Right lobe of liver (tissue), 4 donors: ENCODE results near the gene MAGI1.

ENCODE experiments used
- POLR2A ChIP-seq: fragments of 450-650 bp; IDR thresholded peaks from one replicate; pipeline ENCODE4 v1.6.1; 2017; ENCODE audit warnings: antibody characterized with exemption, mild to moderate bottlenecking
- TF ChIP-seq, protein P1 (sequence below), 4 donors: fragments of 200-600 bp in 3 of 4; fragments of 450-650 bp in 1 of 4; IDR thresholded peaks; one replicate each; pipeline versions ENCODE4 v1.5.1 to v1.8.0; 2016 to 2022; ENCODE audit warnings: antibody characterized with exemption in 4 of 4, mild to moderate bottlenecking in 2 of 4
- donor health status: DM: no; HTN: no; CAD: no.
- donor health status: DM: no; HTN: no; CAD: no.
- donor health status: DM: no; HTN: yes; CAD: no.

DNA sequence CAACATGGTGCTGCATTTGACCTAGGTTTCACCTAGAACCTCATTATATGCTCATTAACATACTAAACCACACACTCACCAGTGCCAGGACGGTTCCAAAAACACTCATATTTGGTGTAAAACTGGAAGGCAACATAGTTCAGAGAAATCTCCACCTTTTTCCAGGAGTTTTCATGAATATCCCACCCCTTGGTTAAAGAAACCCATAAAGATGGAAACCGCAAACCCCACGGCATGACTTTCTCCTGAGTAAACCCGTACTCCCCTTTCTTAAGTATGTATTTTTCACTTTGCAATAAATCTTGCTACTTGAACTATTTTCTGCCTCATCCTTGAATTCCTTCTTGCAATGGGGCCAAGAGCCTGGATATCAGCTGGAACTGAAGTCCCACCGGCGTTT lies 379.3 kb downstream of the MAGI1 start:
- TF ChIP-seq, protein P1, sequence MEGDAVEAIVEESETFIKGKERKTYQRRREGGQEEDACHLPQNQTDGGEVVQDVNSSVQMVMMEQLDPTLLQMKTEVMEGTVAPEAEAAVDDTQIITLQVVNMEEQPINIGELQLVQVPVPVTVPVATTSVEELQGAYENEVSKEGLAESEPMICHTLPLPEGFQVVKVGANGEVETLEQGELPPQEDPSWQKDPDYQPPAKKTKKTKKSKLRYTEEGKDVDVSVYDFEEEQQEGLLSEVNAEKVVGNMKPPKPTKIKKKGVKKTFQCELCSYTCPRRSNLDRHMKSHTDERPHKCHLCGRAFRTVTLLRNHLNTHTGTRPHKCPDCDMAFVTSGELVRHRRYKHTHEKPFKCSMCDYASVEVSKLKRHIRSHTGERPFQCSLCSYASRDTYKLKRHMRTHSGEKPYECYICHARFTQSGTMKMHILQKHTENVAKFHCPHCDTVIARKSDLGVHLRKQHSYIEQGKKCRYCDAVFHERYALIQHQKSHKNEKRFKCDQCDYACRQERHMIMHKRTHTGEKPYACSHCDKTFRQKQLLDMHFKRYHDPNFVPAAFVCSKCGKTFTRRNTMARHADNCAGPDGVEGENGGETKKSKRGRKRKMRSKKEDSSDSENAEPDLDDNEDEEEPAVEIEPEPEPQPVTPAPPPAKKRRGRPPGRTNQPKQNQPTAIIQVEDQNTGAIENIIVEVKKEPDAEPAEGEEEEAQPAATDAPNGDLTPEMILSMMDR (IDR thresholded peaks at IDR 0.05): no peak
- no peak for TF ChIP-seq POLR2A
